ENCODE data around the gene SIAH1. TPM values are rescaled to one million over a fixed set of nuclear protein-coding genes. Genes with fewer than 3 reads are reported as not detected.

Gene SIAH1
- total RNA-seq, 1 donor from 2014 or later, result 60.0 TPM

DNA sequence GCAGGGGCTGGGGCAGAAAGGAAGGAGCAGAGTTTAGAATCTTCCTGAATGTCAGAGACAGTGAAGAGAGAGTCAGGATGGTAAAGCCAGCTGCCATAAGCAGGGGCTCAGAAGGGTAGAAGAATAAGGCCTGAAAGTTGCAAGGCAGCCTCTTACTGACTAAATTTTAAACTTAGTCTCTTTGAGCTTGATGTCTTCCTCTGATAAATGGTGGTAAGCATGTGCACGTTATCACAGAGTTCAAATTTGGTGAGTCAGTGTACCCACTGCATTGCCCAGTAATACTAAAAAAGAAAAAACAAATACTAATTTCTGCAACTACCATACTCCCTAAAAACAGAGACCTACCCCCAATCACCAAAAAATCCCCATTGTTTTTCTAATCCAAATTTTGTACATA is 45.2 kb downstream of the SIAH1 start:
- FAIRE-seq, result no peak
- no peak for DNase-seq (ENCODE audit: low read depth)
- Histone ChIP-seq H3K27me3 (ENCODE audit: control insufficient read depth, insufficient read depth, low read length) (no peaks in the 10 kb centered on the region), H3K36me3 (ENCODE audit: control insufficient read depth, insufficient read depth, low read length) (peaks cover 14% of the 10 kb centered on the region), H3K4me3 (ENCODE audit: low read depth, low read length) (no peak overlapping the region)
- TF ChIP-seq, protein P1, sequence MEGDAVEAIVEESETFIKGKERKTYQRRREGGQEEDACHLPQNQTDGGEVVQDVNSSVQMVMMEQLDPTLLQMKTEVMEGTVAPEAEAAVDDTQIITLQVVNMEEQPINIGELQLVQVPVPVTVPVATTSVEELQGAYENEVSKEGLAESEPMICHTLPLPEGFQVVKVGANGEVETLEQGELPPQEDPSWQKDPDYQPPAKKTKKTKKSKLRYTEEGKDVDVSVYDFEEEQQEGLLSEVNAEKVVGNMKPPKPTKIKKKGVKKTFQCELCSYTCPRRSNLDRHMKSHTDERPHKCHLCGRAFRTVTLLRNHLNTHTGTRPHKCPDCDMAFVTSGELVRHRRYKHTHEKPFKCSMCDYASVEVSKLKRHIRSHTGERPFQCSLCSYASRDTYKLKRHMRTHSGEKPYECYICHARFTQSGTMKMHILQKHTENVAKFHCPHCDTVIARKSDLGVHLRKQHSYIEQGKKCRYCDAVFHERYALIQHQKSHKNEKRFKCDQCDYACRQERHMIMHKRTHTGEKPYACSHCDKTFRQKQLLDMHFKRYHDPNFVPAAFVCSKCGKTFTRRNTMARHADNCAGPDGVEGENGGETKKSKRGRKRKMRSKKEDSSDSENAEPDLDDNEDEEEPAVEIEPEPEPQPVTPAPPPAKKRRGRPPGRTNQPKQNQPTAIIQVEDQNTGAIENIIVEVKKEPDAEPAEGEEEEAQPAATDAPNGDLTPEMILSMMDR (IDR thresholded peaks at IDR 0.05; ENCODE audit: insufficient read depth, low read length, severe bottlenecking), result no peak

GRCh38 chr16:48335961-48336360 is 49.3 kb downstream of the SIAH1 start:
- H3K4me3 ChIP-seq (ENCODE audit: low read depth, low read length), result no peak overlapping the region
- H3K27me3 ChIP-seq (ENCODE audit: control insufficient read depth, insufficient read depth, low read length), result no peaks in the 10 kb centered on the region
- DNase-seq (ENCODE audit: low read depth) (no peak), FAIRE-seq (no peak)
- H3K36me3 ChIP-seq (ENCODE audit: control insufficient read depth, insufficient read depth, low read length), result peaks cover 13% of the 10 kb centered on the region
- TF ChIP-seq, protein P1 (IDR thresholded peaks at IDR 0.05; ENCODE audit: insufficient read depth, low read length, severe bottlenecking), result no peak

GRCh38 chr16:48334325-48334724 is 50.9 kb downstream of the SIAH1 start:
- Histone ChIP-seq H3K36me3 (ENCODE audit: control insufficient read depth, insufficient read depth, low read length) (peaks cover 6% of the 10 kb centered on the region), H3K4me3 (ENCODE audit: low read depth, low read length) (no peak overlapping the region), H3K27me3 (ENCODE audit: control insufficient read depth, insufficient read depth, low read length) (no peaks in the 10 kb centered on the region)
- no peak for DNase-seq (ENCODE audit: low read depth)
- TF ChIP-seq, protein P1 (IDR thresholded peaks at IDR 0.05; ENCODE audit: insufficient read depth, low read length, severe bottlenecking), result peak; percentile 5
- no peak for FAIRE-seq

GRCh38 chr16:48332978-48333377 is 52.2 kb downstream of the SIAH1 start:
- Histone ChIP-seq H3K27me3 (ENCODE audit: control insufficient read depth, insufficient read depth, low read length) (no peaks in the 10 kb centered on the region), H3K4me3 (ENCODE audit: low read depth, low read length) (no peak overlapping the region), H3K36me3 (ENCODE audit: control insufficient read depth, insufficient read depth, low read length) (peaks cover 6% of the 10 kb centered on the region)
- FAIRE-seq (no peak), DNase-seq (ENCODE audit: low read depth) (no peak)
- TF ChIP-seq, protein P1 (IDR thresholded peaks at IDR 0.05; ENCODE audit: insufficient read depth, low read length, severe bottlenecking), result no peak

DNA sequence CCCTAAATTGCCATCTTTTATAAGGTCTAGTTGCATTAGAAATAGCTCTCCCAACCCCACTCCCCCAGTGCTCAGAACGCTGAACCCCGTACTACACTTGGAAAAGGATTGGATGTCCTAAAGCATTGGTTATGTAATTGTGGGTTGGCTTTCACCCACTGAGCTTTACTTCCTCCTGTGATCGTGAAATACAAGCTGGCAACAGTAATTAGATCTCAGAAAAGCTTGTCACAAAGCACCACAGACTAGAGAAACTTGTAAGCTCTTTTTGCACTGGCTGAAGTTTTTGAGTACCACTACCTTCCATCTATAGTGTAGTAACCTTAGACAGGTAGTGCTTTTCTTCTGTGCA is 54.4 kb downstream of the SIAH1 start:
- no peak overlapping the region for H3K4me3 ChIP-seq (ENCODE audit: low read depth, low read length)
- H3K27me3 ChIP-seq (ENCODE audit: control insufficient read depth, insufficient read depth, low read length), result no peaks in the 10 kb centered on the region
- no peak for FAIRE-seq
- TF ChIP-seq, protein P1 (IDR thresholded peaks at IDR 0.05; ENCODE audit: insufficient read depth, low read length, severe bottlenecking), result no peak
- peaks cover 6% of the 10 kb centered on the region for H3K36me3 ChIP-seq (ENCODE audit: control insufficient read depth, insufficient read depth, low read length)
- no peak for DNase-seq (ENCODE audit: low read depth)

DNA sequence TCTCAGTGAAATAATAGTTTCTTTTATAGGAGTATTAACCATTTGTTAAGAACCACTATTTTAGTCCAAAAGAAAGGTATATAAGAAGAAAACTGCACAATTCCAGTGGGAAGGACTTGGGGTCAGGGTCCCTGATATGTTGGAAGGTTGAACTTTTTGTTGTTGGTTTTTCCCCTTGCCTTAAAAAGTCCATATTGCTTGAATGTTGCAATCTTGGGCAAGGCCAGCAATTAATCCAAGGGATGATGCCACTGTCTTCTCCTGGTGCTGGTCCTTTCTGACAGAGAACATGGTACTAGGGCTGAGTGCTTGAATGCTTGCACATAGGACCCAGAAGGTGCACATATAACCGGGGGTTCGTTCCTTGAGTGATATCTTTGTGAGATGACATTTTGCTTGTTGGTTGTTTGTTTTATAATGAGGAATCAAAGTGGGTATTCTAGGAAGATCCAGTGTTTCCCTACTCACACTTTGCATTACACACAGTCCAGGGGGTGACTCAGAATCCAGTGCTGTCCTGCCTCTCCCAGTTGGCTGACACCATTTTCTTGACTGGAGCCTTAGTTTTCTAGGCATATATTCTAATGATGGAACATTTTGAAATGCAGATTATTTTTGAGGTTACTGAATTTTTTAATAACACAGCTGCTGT is 54.9 kb downstream of the SIAH1 start:
- TF ChIP-seq, protein P1 (IDR thresholded peaks at IDR 0.05; ENCODE audit: insufficient read depth, low read length, severe bottlenecking), result no peak
- Histone ChIP-seq H3K27me3 (ENCODE audit: control insufficient read depth, insufficient read depth, low read length) (no peaks in the 10 kb centered on the region), H3K4me3 (ENCODE audit: low read depth, low read length) (no peak overlapping the region), H3K36me3 (ENCODE audit: control insufficient read depth, insufficient read depth, low read length) (peaks cover 6% of the 10 kb centered on the region)
- DNase-seq (ENCODE audit: low read depth) (peak; percentile 43), FAIRE-seq (no peak)
